SJCRH30 (cell line): Measurements from ENCODE around the gene FOXC1. TPM values are rescaled to one million over a fixed set of nuclear protein-coding genes. Genes with fewer than 3 reads are reported as not detected.

ENCODE experiments used
- DNase-seq, 2 experiments: peaks; one replicate each; pipeline ENCODE4 v3.0.0-alpha.2; 2015 to 2020
- H3K27ac ChIP-seq: fragments of 250-450 bp; sonication (Bioruptor Pico); 2 replicates; pipeline ENCODE4 v1.5.1; 2020; ENCODE audit warnings: mild to moderate bottlenecking, moderate library complexity
- H3K27me3 ChIP-seq: fragments of 250-450 bp; sonication (Bioruptor Pico); 2 replicates; pipeline ENCODE4 v1.5.1; 2020; ENCODE audit warnings: mild to moderate bottlenecking, moderate library complexity
- H3K36me3 ChIP-seq: fragments of 250-450 bp; sonication (Bioruptor Pico); 2 replicates; pipeline ENCODE4 v1.5.1; 2020; ENCODE audit warnings: mild to moderate bottlenecking, moderate library complexity
- H3K4me1 ChIP-seq: fragments of 250-450 bp; sonication (Bioruptor Pico); 2 replicates; pipeline ENCODE4 v1.5.1; 2020; ENCODE audit warnings: mild to moderate bottlenecking, moderate library complexity
- H3K4me3 ChIP-seq: fragments of 250-450 bp; sonication (Bioruptor Pico); 2 replicates; pipeline ENCODE4 v1.5.1; 2020; ENCODE audit warnings: mild to moderate bottlenecking, moderate library complexity
- H3K9me3 ChIP-seq: fragments of 250-450 bp; sonication (Bioruptor Pico); replicated peaks from 2 replicates; pipeline ENCODE4 v1.5.1; 2020; ENCODE audit warnings: mild to moderate bottlenecking, moderate library complexity
- total RNA-seq: library from RNA; depleted of rRNA; stranded (reverse); fragments of >200 nt; shearing (Covaris generic); gene quantifications from 2 replicates; pipeline ENCODE4 v1.2.3, GENCODE V29; 2014

Gene FOXC1
- total RNA-seq, 1 experiment from 2014 or later = 7.2 TPM

DNA sequence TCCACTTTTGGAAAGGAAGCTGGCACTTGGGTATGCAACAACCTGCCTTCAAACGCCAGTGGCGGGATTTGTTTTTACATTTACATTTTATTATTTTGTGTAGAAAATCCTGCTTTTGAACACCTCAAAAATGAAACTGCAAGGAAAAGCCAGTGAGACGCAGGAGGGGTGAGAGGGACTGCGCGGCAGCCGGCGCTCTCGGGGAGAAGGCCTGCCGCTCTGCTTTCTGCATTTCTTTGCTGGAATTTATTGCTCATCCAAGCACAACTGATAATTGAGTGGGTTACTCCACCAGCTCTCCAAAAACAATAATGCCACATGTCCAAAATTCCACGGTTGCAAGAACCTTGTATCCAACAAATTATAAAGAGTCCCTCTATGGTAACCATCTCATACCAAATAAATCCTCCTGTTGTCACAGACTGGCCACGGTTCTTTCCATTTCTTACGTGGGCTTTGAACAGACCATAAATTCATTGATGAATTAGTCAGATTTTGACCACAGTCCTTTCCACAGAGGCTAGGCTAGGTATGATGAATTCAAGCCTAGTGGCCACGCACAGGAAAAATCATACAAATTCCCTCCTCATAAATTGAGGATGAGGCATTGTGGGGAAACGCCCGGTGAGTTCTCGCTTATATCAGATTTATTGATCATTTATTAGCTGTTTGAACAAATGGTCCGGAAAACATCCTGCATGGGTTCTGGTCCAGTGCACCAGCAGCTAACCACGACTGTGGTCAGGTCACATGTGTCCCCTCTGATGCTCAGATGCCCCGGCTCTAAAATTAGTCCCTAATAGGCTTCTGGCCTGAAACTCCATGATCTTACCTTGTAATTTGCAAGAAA is 31.6 kb upstream of the FOXC1 start:
- no peaks in the 10 kb centered on the region for H3K27me3 ChIP-seq
- H3K27ac ChIP-seq = no peak overlapping the region
- H3K36me3 ChIP-seq = no peaks in the 10 kb centered on the region
- DNase-seq = no peak
- no peak overlapping the region for H3K4me3 ChIP-seq
- no peaks in the 10 kb centered on the region for H3K9me3 ChIP-seq
- H3K4me1 ChIP-seq = no peaks in the 10 kb centered on the region

DNA sequence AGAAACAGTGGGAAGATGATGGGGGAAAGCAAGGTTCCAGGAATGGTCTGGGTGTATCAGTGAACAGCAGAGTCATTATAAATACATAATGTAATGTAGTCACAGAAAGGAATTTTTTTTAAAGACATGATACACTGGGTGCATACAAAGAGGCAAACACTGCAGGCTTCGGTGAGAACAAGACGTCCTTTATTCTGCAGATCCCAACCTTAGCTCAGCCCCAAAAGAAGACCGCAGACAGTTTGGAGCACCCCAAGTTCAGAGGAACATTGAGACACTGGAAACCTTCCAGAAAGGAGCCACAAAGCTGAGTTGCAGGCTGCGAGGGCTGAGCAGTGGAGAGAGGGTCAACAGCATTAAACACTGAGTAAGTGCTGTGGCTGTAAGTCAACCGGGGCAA is 30.6 kb upstream of the FOXC1 start:
- H3K27ac ChIP-seq = no peak overlapping the region
- no peaks in the 10 kb centered on the region for H3K9me3 ChIP-seq
- no peak for DNase-seq
- H3K27me3 ChIP-seq = no peaks in the 10 kb centered on the region
- no peaks in the 10 kb centered on the region for H3K36me3 ChIP-seq
- no peak overlapping the region for H3K4me3 ChIP-seq
- H3K4me1 ChIP-seq = no peaks in the 10 kb centered on the region

DNA sequence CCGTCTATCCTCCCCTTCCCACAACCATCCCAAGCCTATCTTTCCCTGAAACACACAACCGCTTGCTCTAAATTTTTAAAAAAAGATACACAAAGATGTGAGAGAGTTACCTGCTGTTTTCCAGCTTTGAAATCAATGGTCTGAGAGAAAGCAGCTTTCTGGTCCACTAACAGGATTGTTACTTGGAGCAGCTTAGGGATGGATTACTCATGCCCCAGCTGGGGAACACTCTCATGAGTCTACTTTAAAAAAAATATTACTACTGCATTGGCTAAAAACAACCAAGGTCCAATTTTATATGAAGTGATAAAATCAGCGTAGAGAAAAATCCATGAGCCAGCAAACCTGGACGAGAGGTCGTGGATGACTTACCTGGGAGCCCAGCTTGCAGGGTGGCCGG is 29.6 kb upstream of the FOXC1 start:
- H3K27me3 ChIP-seq = no peaks in the 10 kb centered on the region
- DNase-seq = no peak
- no peak overlapping the region for H3K27ac ChIP-seq
- no peak overlapping the region for H3K4me3 ChIP-seq
- no peaks in the 10 kb centered on the region for H3K4me1 ChIP-seq
- H3K9me3 ChIP-seq = no peaks in the 10 kb centered on the region
- H3K36me3 ChIP-seq = no peaks in the 10 kb centered on the region

DNA sequence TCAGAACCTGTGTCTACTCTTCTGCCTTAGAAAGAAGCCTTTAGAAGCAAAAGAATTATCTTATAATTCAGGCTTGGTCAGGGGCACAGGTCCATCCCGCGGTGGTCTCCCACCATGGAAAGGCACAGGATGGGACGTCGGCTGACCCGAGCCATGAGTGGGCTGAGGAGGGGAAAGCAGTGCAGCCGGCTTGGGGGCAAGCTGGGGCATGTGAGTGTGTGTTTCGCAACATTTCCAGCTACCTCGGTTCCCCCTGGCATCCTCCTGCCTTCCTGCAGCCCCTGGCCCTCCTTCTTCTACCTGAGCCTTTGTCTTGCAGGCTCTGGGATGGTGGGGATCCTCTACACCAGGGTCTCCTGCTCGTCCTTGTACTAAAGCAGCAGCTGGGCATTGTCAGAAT is 29.1 kb upstream of the FOXC1 start:
- Histone ChIP-seq H3K27me3 (no peaks in the 10 kb centered on the region), H3K4me3 (no peak overlapping the region), H3K27ac (no peak overlapping the region), H3K36me3 (no peaks in the 10 kb centered on the region), H3K4me1 (no peaks in the 10 kb centered on the region), H3K9me3 (no peaks in the 10 kb centered on the region)
- no peak for DNase-seq

DNA sequence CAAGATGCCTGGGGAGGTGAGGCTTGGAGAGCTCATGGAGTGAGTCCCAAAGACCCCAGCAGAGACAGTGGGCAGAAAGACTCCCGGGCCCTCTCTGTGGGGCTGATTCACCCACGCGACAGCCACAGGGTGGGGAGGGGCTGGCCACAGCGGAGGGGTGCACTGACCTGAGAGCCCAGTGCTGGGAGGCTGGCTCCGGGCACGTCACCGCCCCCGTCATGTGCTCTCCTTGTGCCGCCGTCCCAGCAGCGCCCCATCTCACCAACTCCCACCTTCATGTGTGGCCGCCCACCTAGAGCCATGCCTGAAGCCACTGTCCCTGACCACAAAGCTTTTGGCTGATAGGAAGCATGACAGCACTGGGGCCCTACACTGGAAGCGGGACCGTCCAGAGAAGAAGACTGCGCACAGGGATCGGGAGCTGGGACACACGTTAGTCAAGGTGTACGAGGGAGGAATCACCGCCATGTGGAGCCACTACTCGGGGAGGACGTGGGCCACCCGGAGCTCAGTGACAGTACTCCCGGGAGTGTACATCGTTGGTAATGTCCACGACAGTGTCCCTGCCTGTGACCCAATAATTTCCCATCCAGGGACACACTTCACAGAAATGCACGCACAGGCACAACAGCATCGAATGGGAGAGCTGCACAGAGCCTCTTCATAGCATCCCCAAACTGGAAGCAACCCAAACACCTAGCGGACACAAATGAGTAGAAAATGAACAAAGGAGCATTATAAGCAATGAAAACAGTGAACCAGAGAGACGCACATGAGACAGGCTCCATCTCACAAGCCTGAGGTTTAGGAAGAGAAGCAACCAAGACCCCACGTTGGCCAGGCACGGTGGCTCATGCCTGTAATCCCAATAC is 28.4 kb upstream of the FOXC1 start:
- no peak for DNase-seq
- H3K4me3 ChIP-seq = no peak overlapping the region
- no peak overlapping the region for H3K27ac ChIP-seq

DNA sequence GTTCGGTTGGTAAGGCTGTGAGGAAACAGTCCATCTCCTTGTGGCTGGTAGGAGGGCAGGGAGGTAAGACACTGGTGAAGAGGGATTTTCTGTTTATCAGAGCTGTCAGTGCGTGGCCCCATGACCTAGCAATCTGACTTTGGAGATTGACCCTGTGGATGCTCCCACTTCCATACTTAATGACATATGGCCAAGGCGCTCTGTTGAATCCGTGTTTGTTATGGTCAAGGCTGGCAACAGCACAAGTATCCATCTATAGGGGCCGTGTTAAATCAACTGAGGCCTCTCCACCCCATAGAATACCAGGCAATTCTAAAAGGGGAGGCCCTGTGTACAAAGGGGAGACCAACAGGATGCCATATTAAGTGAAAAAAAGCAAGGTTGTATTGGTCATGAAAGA is 25.6 kb upstream of the FOXC1 start:
- no peaks in the 10 kb centered on the region for H3K36me3 ChIP-seq
- DNase-seq = no peak
- H3K27me3 ChIP-seq = no peaks in the 10 kb centered on the region
- H3K9me3 ChIP-seq = no peaks in the 10 kb centered on the region
- no peak overlapping the region for H3K4me3 ChIP-seq
- H3K4me1 ChIP-seq = no peaks in the 10 kb centered on the region
- H3K27ac ChIP-seq = no peak overlapping the region

More for the DNA sequence above, 28.4 kb upstream of the FOXC1 start:
- no peaks in the 10 kb centered on the region for H3K36me3 ChIP-seq
- H3K4me1 ChIP-seq = no peaks in the 10 kb centered on the region
- H3K9me3 ChIP-seq = no peaks in the 10 kb centered on the region
- H3K27me3 ChIP-seq = no peaks in the 10 kb centered on the region

DNA sequence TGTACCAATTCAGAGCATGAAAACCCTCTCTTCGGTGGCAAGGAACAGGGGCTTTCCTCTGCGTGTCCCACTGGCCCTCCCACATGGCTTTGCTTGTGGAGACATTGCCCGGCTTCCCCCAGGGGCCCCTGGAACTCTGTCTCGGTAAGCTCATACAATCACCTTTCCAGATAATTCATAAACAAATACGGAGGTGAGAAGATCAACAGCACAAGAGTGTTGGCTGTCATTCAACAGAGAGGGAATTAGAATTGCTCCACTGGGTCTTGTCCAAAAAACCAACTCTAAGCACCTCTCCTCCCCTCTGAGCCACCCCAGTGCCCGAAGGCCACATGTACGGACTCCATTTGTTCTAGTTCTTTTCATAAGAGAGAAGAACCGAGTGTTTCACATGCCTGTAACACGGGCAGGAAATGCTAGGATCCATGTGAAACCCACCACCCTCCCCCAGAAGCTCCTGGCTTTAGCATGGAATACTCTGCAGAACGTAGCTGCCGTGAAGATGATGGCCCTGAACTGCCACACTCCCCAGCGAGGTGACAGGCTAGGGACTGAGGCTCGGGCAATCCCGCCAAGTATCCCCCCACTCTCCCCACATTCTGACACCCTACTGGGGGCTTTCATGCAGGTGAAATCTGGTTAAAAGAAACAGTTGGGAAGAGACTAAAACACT is 24.6 kb upstream of the FOXC1 start:
- H3K27me3 ChIP-seq = no peaks in the 10 kb centered on the region
- no peak overlapping the region for H3K27ac ChIP-seq
- H3K4me3 ChIP-seq = no peak overlapping the region
- no peaks in the 10 kb centered on the region for H3K4me1 ChIP-seq
- no peaks in the 10 kb centered on the region for H3K9me3 ChIP-seq
- no peak for DNase-seq
- H3K36me3 ChIP-seq = no peaks in the 10 kb centered on the region

DNA sequence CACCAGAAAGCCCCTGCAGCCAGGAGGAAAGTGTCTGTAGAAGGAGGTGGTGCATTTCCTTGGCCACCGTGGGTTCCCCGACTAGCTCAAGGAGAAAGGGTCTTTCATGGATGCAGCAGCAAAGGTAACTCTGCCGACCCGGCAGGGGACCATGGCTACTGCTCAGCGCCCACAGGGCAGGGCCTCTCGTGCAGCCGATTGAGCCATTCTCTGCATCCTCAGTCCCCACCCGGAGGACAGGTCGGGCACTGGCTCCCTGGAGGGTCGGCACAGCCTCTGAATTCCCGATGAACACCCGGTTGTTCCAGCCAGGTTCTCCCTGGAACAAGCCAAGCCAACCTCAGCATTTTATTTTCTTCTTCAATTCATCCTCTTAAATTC is 24.1 kb upstream of the FOXC1 start:
- Histone ChIP-seq H3K27ac (no peak overlapping the region), H3K36me3 (no peaks in the 10 kb centered on the region), H3K4me1 (no peaks in the 10 kb centered on the region), H3K27me3 (no peaks in the 10 kb centered on the region), H3K4me3 (no peak overlapping the region), H3K9me3 (no peaks in the 10 kb centered on the region)
- no peak for DNase-seq

DNA sequence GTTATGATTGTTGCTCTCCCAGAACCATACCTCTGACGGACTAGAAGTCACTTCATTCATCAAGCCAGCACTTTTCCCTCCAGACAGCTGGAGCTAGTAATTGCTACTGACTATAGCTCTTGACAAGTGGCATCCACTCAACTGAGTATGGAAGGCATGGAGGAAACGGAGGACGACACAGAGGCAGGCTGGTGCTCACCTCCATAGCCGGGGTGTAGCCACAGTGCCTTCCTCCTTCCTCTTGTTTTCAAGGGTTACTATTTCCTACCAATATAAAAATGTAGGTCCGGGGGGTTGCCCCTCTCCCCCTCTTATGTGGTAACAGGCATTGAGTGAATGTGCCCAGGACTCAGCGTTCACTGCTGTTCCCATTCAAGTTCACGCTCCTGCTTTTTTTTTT is 23.5 kb upstream of the FOXC1 start:
- no peaks in the 10 kb centered on the region for H3K27me3 ChIP-seq
- no peaks in the 10 kb centered on the region for H3K36me3 ChIP-seq
- H3K4me1 ChIP-seq = no peaks in the 10 kb centered on the region
- H3K27ac ChIP-seq = no peak overlapping the region
- no peak for DNase-seq
- no peaks in the 10 kb centered on the region for H3K9me3 ChIP-seq
- no peak overlapping the region for H3K4me3 ChIP-seq

DNA sequence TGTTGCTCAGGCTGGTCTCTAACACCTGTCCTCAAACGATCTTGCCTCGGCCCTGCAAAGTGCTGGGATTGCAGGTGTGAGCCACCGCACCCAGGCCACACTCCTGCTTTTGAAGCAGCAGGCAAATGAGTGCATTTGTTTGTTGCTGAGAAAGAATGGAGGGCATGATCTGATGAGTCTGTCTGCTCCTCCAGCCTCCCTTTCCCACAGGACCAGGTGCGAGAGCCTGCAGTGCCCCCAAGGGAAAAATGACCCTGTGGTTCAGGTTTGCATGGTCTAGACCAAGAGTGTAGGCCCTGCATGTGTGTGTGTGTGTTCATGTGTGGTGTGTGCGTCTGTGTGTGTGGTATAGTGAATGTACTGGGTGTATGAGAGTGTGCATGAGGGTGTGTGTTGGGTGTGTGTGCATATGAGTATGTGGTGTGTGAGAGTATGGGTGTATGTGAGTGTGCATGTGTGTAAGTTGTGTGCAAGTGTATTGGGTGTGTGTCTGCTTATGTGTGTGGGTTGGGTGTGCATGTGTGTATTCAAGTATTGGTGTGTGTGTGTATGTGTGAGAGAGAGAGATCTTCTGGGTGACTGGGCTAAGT is 22.8 kb upstream of the FOXC1 start:
- no peak overlapping the region for H3K27ac ChIP-seq
- H3K4me3 ChIP-seq = no peak overlapping the region
- H3K4me1 ChIP-seq = no peaks in the 10 kb centered on the region
- H3K36me3 ChIP-seq = no peaks in the 10 kb centered on the region
- no peaks in the 10 kb centered on the region for H3K9me3 ChIP-seq
- DNase-seq = no peak
- no peaks in the 10 kb centered on the region for H3K27me3 ChIP-seq

DNA sequence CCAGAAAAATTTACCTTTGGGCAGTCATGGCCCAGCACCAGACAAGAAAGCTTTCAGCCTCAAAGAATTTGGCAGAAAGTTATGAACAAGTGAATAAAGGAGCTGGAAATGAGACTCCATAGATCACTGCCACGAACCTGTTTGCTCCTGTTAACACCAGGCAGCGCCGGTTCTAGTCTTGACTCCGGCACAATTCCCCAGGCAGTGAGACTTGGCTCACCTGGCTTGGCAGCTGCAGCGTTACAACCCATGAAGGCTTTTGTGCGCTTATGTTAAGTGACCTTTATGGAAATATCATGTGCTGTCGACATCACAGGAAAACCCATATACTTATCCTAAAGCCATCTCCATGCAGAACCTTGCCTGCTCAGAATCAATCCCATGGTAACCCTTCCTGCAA is 22.2 kb upstream of the FOXC1 start:
- H3K4me3 ChIP-seq = no peak overlapping the region
- no peaks in the 10 kb centered on the region for H3K9me3 ChIP-seq
- no peak overlapping the region for H3K27ac ChIP-seq
- H3K27me3 ChIP-seq = no peaks in the 10 kb centered on the region
- no peak for DNase-seq
- no peaks in the 10 kb centered on the region for H3K4me1 ChIP-seq
- no peaks in the 10 kb centered on the region for H3K36me3 ChIP-seq

DNA sequence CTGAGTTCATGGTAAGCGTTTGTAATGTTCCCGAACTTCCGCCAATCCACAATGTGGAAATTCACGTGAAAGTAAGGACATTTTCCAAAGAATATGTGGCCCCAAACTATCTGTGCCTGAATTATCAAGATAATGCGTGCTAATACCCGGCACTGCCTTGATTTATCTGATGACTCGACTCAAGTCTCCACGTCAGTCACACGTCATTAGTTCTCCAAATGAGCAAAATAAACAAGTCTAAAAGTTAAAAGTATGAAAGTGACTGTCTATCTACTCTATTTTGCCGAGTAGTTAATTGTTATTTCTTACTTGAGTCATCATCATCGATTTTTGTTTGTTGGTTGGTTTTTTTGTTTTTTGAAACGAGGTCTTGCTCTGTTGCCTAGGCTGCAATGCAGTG is 21.7 kb upstream of the FOXC1 start:
- Histone ChIP-seq H3K9me3 (no peaks in the 10 kb centered on the region), H3K36me3 (no peaks in the 10 kb centered on the region), H3K4me1 (no peaks in the 10 kb centered on the region), H3K27ac (no peak overlapping the region), H3K4me3 (no peak overlapping the region), H3K27me3 (no peaks in the 10 kb centered on the region)
- no peak for DNase-seq

DNA sequence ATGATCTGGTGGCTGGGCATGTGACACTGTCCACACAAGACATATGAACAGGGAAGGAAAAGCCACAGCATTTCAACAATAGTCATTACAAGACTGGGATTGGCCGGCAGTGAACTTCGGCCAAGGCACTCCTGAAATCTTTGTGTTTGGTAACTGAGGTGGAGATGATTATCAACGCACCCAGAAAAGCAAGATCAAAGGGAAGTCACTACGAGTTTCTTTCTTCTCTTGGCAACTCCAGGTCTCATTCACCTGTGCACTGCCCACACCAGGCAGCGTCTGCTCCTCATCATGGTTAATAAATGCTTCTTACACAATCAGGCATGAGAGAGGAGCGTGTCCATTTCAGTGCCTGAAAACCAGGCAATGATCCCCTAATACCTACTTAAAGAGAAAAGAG is 20.5 kb upstream of the FOXC1 start:
- DNase-seq = no peak
- Histone ChIP-seq H3K27ac (no peak overlapping the region), H3K4me1 (no peaks in the 10 kb centered on the region), H3K36me3 (no peaks in the 10 kb centered on the region), H3K27me3 (no peaks in the 10 kb centered on the region), H3K9me3 (no peaks in the 10 kb centered on the region), H3K4me3 (no peak overlapping the region)

DNA sequence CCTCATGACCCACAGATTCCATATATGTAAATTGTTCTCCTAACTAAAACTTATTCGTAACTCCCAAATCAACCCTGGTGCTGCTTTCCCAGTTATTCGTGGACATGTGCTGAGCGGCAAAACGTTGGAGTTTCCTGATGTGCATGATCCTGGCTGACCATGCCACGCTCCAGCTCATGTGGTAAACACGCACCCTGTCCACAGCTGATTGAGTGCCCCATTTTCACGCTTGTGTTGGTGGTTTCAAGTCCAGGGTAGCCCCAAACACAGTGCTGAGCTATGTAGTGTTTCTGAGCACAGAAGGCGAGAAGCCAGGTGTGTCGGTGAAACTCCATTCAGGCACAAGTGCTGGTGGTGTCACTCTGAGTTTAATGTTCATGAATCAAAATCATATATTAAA is 19.1 kb upstream of the FOXC1 start:
- no peaks in the 10 kb centered on the region for H3K9me3 ChIP-seq
- no peak for DNase-seq
- no peak overlapping the region for H3K4me3 ChIP-seq
- no peaks in the 10 kb centered on the region for H3K27me3 ChIP-seq
- H3K27ac ChIP-seq = no peak overlapping the region
- H3K36me3 ChIP-seq = no peaks in the 10 kb centered on the region
- H3K4me1 ChIP-seq = no peaks in the 10 kb centered on the region

DNA sequence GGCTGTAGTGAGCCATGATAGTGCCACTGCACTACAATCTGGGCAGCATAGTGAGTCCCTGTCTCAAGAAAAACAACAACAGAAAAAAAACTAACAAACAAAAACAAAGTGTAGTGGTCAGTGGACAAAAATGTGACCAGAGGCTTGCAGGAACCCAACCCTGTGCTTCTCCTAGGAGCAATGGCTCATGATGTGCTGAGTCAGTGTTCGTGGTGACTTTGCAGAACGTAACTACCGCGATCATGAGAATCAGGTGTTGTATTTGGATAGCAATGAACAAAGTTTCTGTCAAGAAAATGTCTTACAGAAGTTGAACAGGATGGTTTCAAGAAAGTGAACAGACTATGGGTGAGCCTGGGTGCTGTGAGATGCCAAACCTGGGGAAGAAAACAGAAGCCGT is 18.5 kb upstream of the FOXC1 start:
- Histone ChIP-seq H3K4me1 (no peaks in the 10 kb centered on the region), H3K27me3 (no peaks in the 10 kb centered on the region), H3K4me3 (no peak overlapping the region), H3K9me3 (no peaks in the 10 kb centered on the region), H3K27ac (no peak overlapping the region), H3K36me3 (no peaks in the 10 kb centered on the region)
- no peak for DNase-seq
